AG04450 (cell line): Measurements from ENCODE around the gene GPR135. TPM values are rescaled to one million over a fixed set of nuclear protein-coding genes. Genes with fewer than 3 reads are reported as not detected.

Experiments
- CTCF ChIA-PET: fragments of 300-600, 350-600 bp; formaldehyde crosslinking; extraction: SDS; loops from one replicate; lab custom pipeline; 2022; ENCODE audit warnings: antibody characterized with exemption, inconsistent platforms; lab: Charles Lee
- POLR2A ChIA-PET: fragments of 350-600 bp; formaldehyde crosslinking; extraction: SDS; loops from one replicate; lab custom pipeline; 2021; ENCODE audit warnings: antibody characterized with exemption, inconsistent platforms; lab: Yijun Ruan, JAX
- DNase-seq: peaks from one replicate; pipeline ENCODE4 v3.0.0-alpha.2; 2011; ENCODE audit warnings: low read depth, low spot score
- H3K27ac ChIP-seq: one replicate; pipeline ENCODE4 v1.5.1; 2012; ENCODE audit warnings: low read depth, low read length, control low read depth
- H3K27me3 ChIP-seq: one replicate; pipeline ENCODE4 v1.6.0; 2012; ENCODE audit warnings: low read length; ENCODE audit not compliant: control insufficient read depth, insufficient read depth
- H3K4me3 ChIP-seq: 2 replicates; pipeline ENCODE4 v1.5.1; 2011; ENCODE audit warnings: mild to moderate bottlenecking, low read depth, low read length, control low read depth
- H3K9me3 ChIP-seq: 2 replicates; pipeline ENCODE4 v1.5.1; 2012; ENCODE audit warnings: low read length; ENCODE audit not compliant: control insufficient read depth, insufficient read depth
- CTCF ChIP-seq: IDR thresholded peaks from 2 replicates; pipeline ENCODE4 v1.5.1; 2011; ENCODE audit warnings: low read depth, low read length, control low read depth, inconsistent platforms
- polyA plus RNA-seq: library from polyadenylated mRNA; depleted of rRNA; stranded (reverse); fragments of >200 nt; gene quantifications from 2 replicates; pipeline ENCODE4 v1.2.3, GENCODE V29; 2011

GPR135 gene
- polyA plus RNA-seq, 1 experiment, result 2.4 TPM

- POLR2A ChIA-PET, result interaction anchor here (0.7 to 2.3 kb wide), 3 partner anchors 13 to 20 kb away, joined by 3 to 9 read pairs (median 3); partner anchors contain the start of genes JKAMP and L3HYPDH
- Histone ChIP-seq H3K27ac (no peak overlapping the region), H3K4me3 (peak overlapping the region; percentile 61), H3K27me3 (no peaks in the 10 kb centered on the region), H3K9me3 (peaks cover 5% of the 10 kb centered on the region; the same call in 1 of the 2 replicates)
- CTCF ChIA-PET, result interaction anchor here (2.8 kb wide), 1 partner anchor 113 kb away, joined by 8 read pairs; the partner anchor contains the start of gene CCDC175
- TF ChIP-seq CTCF, result no peak
- no peak for DNase-seq
These were observed 1.2 kb downstream of the GPR135 start for GRCh38 chr14:59463787-59464485.

GRCh38 chr14:59461891-59462290 lies 3.3 kb downstream of the GPR135 start:
- Histone ChIP-seq H3K27me3 (no peaks in the 10 kb centered on the region), H3K4me3 (no peak overlapping the region), H3K27ac (no peak overlapping the region), H3K9me3 (peaks cover 5% of the 10 kb centered on the region; the same call in 1 of the 2 replicates)
- DNase-seq, result no peak
- CTCF ChIA-PET, result interaction anchor here (2.8 kb wide), 1 partner anchor 115 kb away, joined by 8 read pairs; the partner anchor contains the start of gene CCDC175
- POLR2A ChIA-PET, result no interaction called here
- no peak for TF ChIP-seq CTCF

- POLR2A ChIA-PET, result no interaction called here
- Histone ChIP-seq H3K27me3 (no peaks in the 10 kb centered on the region), H3K27ac (no peak overlapping the region), H3K4me3 (no peak overlapping the region), H3K9me3 (peaks cover 5% of the 10 kb centered on the region; the same call in 1 of the 2 replicates)
- TF ChIP-seq CTCF, result no peak
- CTCF ChIA-PET, result interaction anchor here (0.9 kb wide), 1 partner anchor 24 kb away, joined by 3 read pairs; the partner anchor contains the start of genes JKAMP and L3HYPDH
- no peak for DNase-seq
These were observed 4.8 kb downstream of the GPR135 start for GRCh38 chr14:59460378-59460777.

GRCh38 chr14:59458486-59458885 lies 6.7 kb downstream of the GPR135 start:
- DNase-seq, result no peak
- Histone ChIP-seq H3K27me3 (no peaks in the 10 kb centered on the region), H3K4me3 (no peak overlapping the region), H3K27ac (no peak overlapping the region), H3K9me3 (no peaks in the 10 kb centered on the region)
- CTCF ChIA-PET, result interaction anchor here (1.2 kb wide), 1 partner anchor 329 kb away, joined by 4 read pairs; no protein-coding TSS in a partner anchor
- POLR2A ChIA-PET, result no interaction called here
- TF ChIP-seq CTCF, result no peak

- no peak for TF ChIP-seq CTCF
- POLR2A ChIA-PET, result interaction anchor here (0.6 to 1.0 kb wide), 3 partner anchors 14 to 267 kb away, joined by 3 to 9 read pairs (median 4); partner anchors contain the start of genes JKAMP and L3HYPDH
- no peak for DNase-seq
- Histone ChIP-seq H3K9me3 (no peaks in the 10 kb centered on the region), H3K4me3 (no peak overlapping the region), H3K27ac (no peak overlapping the region), H3K27me3 (no peaks in the 10 kb centered on the region)
- CTCF ChIA-PET, result interaction anchor here (0.9 kb wide), 1 partner anchor 26 kb away, joined by 3 read pairs; no protein-coding TSS in a partner anchor
These were observed 9.8 kb downstream of the GPR135 start for GRCh38 chr14:59455411-59455810.
